Mucosa of rectum (tissue), 2 donors: ENCODE data around the gene CORO7.

Experiments
- H3K27ac ChIP-seq, 2 donors: one replicate each; pipeline ENCODE4 v1.7.0; 2013; ENCODE audit warnings: inconsistent platforms in 2 of 2, low read depth in 2 of 2, low read length in 2 of 2
- H3K27me3 ChIP-seq, 2 donors: one replicate each; pipeline ENCODE4 v1.7.0; 2013; ENCODE audit warnings: low read length in 2 of 2; ENCODE audit not compliant: control insufficient read depth in 2 of 2, insufficient read depth in 2 of 2
- H3K36me3 ChIP-seq, 2 donors: one replicate each; pipeline ENCODE4 v1.7.0; 2013; ENCODE audit warnings: low read length in 2 of 2; ENCODE audit not compliant: control insufficient read depth in 2 of 2, insufficient read depth in 2 of 2
- H3K4me1 ChIP-seq, 2 donors: one replicate each; pipeline ENCODE4 v1.7.0; 2013; ENCODE audit warnings: low read length in 2 of 2, mild to moderate bottlenecking in 1 of 2; ENCODE audit not compliant: control insufficient read depth in 2 of 2, insufficient read depth in 2 of 2
- H3K4me3 ChIP-seq, 2 donors: one replicate each; pipeline ENCODE4 v1.7.0; 2013; ENCODE audit warnings: low read length in 2 of 2
- H3K9ac ChIP-seq, 2 donors: one replicate each; pipeline ENCODE4 v1.7.0; 2013; ENCODE audit warnings: low read length in 2 of 2, low read depth in 1 of 2, mild to moderate bottlenecking in 1 of 2
- H3K9me3 ChIP-seq, 2 donors: one replicate each; pipeline ENCODE4 v1.7.0; 2013; ENCODE audit warnings: low read length in 2 of 2; ENCODE audit not compliant: control insufficient read depth in 2 of 2
- donor health status: healthy.
- donor health status: Normal muscosa, but diverticular disease.

Gene CORO7

GRCh38 chr16:4426722-4427372 is 10.5 kb upstream of the CORO7 start:
- no peaks in the 10 kb centered on the region for H3K9me3 ChIP-seq
- peak overlapping the region; percentile 96 to 99 for H3K27ac ChIP-seq
- H3K27me3 ChIP-seq: no peaks in the 10 kb centered on the region
- peaks cover 14 to 16% of the 10 kb centered on the region in 2 donors for H3K4me1 ChIP-seq
- H3K36me3 ChIP-seq: peaks cover 0 to 8% of the 10 kb centered on the region in 2 donors
- H3K9ac ChIP-seq: peak overlapping the region; percentile 95 to 98
- peak overlapping the region; percentile 99 to 100 for H3K4me3 ChIP-seq

- H3K9me3 ChIP-seq: no peaks in the 10 kb centered on the region
- no peaks in the 10 kb centered on the region for H3K27me3 ChIP-seq
- H3K36me3 ChIP-seq: peaks cover 0 to 3% of the 10 kb centered on the region in 2 donors
- peaks cover 14 to 16% of the 10 kb centered on the region in 2 donors for H3K4me1 ChIP-seq
- H3K4me3 ChIP-seq: peak overlapping the region; percentile 99 to 100
- peak overlapping the region; percentile 95 to 98 for H3K9ac ChIP-seq
- H3K27ac ChIP-seq: peak overlapping the region; percentile 96 to 99
Measured at GRCh38 chr16:4426021-4426684, 9.8 kb upstream of the CORO7 start.

- no peaks in the 10 kb centered on the region for H3K9me3 ChIP-seq
- no peaks in the 10 kb centered on the region for H3K27me3 ChIP-seq
- peak within 1 kb of the TSS; percentile 99 to 100 for H3K4me3 ChIP-seq
- peak within 1 kb of the TSS; percentile 96 to 99 for H3K27ac ChIP-seq
- H3K4me1 ChIP-seq: peaks cover 17 to 21% of the 10 kb centered on the region in 2 donors
- H3K9ac ChIP-seq: peak within 1 kb of the TSS; percentile 95 to 98
- peaks cover 0 to 1% of the 10 kb centered on the region in 2 donors for H3K36me3 ChIP-seq
Measured at GRCh38 chr16:4425378-4426020, 9.1 kb upstream of the CORO7 start, which contains the start of gene DNAJA3. Gene DNAJA3 (plus strand): TSS chr16:4425868. CDS start chr16:4425882, 14 bp downstream.

GRCh38 chr16:4420505-4421105 is 4.2 kb upstream of the CORO7 start:
- H3K27me3 ChIP-seq: no peaks in the 10 kb centered on the region
- H3K36me3 ChIP-seq: no peaks in the 10 kb centered on the region
- H3K27ac ChIP-seq: peak overlapping the region; percentile 16 to 26

GRCh38 chr16:4419402-4419959 is 3.1 kb upstream of the CORO7 start:
- Histone ChIP-seq H3K9ac (no peak overlapping the region), H3K27ac (no peak overlapping the region)

More at GRCh38 chr16:4420505-4421105, 4.2 kb upstream of the CORO7 start:
- peaks cover 21 to 26% of the 10 kb centered on the region in 2 donors for H3K4me1 ChIP-seq
- H3K4me3 ChIP-seq: no peak overlapping the region
- H3K9ac ChIP-seq: no peak overlapping the region
- no peaks in the 10 kb centered on the region for H3K9me3 ChIP-seq

GRCh38 chr16:4415538-4416199 is 727 bp downstream of the CORO7 start:
- Histone ChIP-seq H3K4me3 (peak overlapping the region; percentile 75 to 84), H3K4me1 (peaks cover 29 to 42% of the 10 kb centered on the region in 2 donors), H3K9ac (peak overlapping the region; percentile 77 to 87), H3K36me3 (peaks cover 9 to 14% of the 10 kb centered on the region in 2 donors), H3K27me3 (no peaks in the 10 kb centered on the region), H3K27ac (peak overlapping the region; percentile 82 to 90), H3K9me3 (no peaks in the 10 kb centered on the region)

More at GRCh38 chr16:4419402-4419959, 3.1 kb upstream of the CORO7 start:
- Histone ChIP-seq H3K9me3 (no peaks in the 10 kb centered on the region), H3K4me1 (peaks cover 27 to 32% of the 10 kb centered on the region in 2 donors), H3K36me3 (no peaks in the 10 kb centered on the region), H3K4me3 (no peak overlapping the region), H3K27me3 (no peaks in the 10 kb centered on the region)

- peaks cover 22 to 37% of the 10 kb centered on the region in 2 donors for H3K4me1 ChIP-seq
- H3K9ac ChIP-seq: no peak overlapping the region
- H3K9me3 ChIP-seq: no peaks in the 10 kb centered on the region
- no peaks in the 10 kb centered on the region for H3K27me3 ChIP-seq
- peak overlapping the region in 1 of 2 donors; percentile 75 for H3K4me3 ChIP-seq
- H3K27ac ChIP-seq: peak overlapping the region; percentile 13 to 90
- peaks cover 11 to 17% of the 10 kb centered on the region in 2 donors for H3K36me3 ChIP-seq
Measured at GRCh38 chr16:4414187-4414917, 2.0 kb downstream of the CORO7 start.

GRCh38 chr16:4412854-4413253 is 3.5 kb downstream of the CORO7 start:
- Histone ChIP-seq H3K4me3 (no peak overlapping the region), H3K9ac (no peak overlapping the region), H3K4me1 (peaks cover 22 to 36% of the 10 kb centered on the region in 2 donors), H3K27me3 (no peaks in the 10 kb centered on the region), H3K9me3 (no peaks in the 10 kb centered on the region), H3K27ac (no peak overlapping the region), H3K36me3 (peaks cover 17 to 26% of the 10 kb centered on the region in 2 donors)

- H3K4me3 ChIP-seq: no peak overlapping the region
- H3K27ac ChIP-seq: no peak overlapping the region
- H3K4me1 ChIP-seq: peaks cover 22 to 34% of the 10 kb centered on the region in 2 donors
- H3K36me3 ChIP-seq: peaks cover 24 to 33% of the 10 kb centered on the region in 2 donors
- H3K9ac ChIP-seq: no peak overlapping the region
- H3K9me3 ChIP-seq: no peaks in the 10 kb centered on the region
- no peaks in the 10 kb centered on the region for H3K27me3 ChIP-seq
Measured at GRCh38 chr16:4412159-4412558, 4.2 kb downstream of the CORO7 start.
